CD4-positive, alpha-beta T cell (primary cell): ENCODE data around the gene IGF1R. TPM values are rescaled to one million over a fixed set of nuclear protein-coding genes. Genes with fewer than 3 reads are reported as not detected.

Source experiments
- ATAC-seq: fragments of 200-7000 bp; cut with Tn5 transposase; one replicate; pipeline ENCODE4 v1.10.0; 2022; ENCODE audit warnings: mild to moderate bottlenecking; ENCODE audit not compliant: poor library complexity
- CTCF ChIA-PET: fragments of 350-600 bp; sonication (Branson Sonifier 250); formaldehyde crosslinking; loops from one replicate; lab custom pipeline; 2021; ENCODE audit warnings: antibody characterized with exemption, inconsistent platforms; lab: Charles Lee
- POLR2A ChIA-PET: fragments of 350-600 bp; sonication (Branson Sonifier 250); formaldehyde crosslinking; loops from one replicate; lab custom pipeline; 2021; ENCODE audit warnings: antibody characterized with exemption, inconsistent platforms; lab: Charles Lee
- DNase-seq, 14 experiments: peaks; one replicate each; pipeline ENCODE4 v3.0.0-alpha.2; 2013 to 2020; ENCODE audit warnings: mixed read lengths in 2 of 14
- H3K27ac ChIP-seq, 2 donors: one replicate each; pipeline versions ENCODE4 v1.5.1 to v1.7.0; 2013; ENCODE audit warnings: low read length in 2 of 2, low read depth in 1 of 2, mild to moderate bottlenecking in 1 of 2
- H3K27me3 ChIP-seq, 2 experiments: 1 replicate in 1 of 2; 2 replicates in 1 of 2; pipeline versions ENCODE4 v1.6.1 to v1.7.0; 2013; ENCODE audit warnings: low read length in 2 of 2, control low read depth in 1 of 2, mild to moderate bottlenecking in 1 of 2, moderate library complexity in 1 of 2; ENCODE audit not compliant: insufficient read depth in 2 of 2, control insufficient read depth in 1 of 2
- H3K36me3 ChIP-seq: one replicate; pipeline ENCODE4 v1.6.1; 2013; ENCODE audit warnings: low read length, control low read depth; ENCODE audit not compliant: insufficient read depth
- H3K4me1 ChIP-seq: one replicate; pipeline ENCODE4 v1.6.1; 2013; ENCODE audit warnings: low read length, control low read depth; ENCODE audit not compliant: insufficient read depth
- H3K4me3 ChIP-seq: one replicate; pipeline ENCODE4 v1.5.1; 2013; ENCODE audit warnings: mild to moderate bottlenecking, low read length, moderate library complexity
- H3K9me3 ChIP-seq, 2 experiments: 1 replicate in 1 of 2; 2 replicates in 1 of 2; pipeline versions ENCODE4 v1.6.1 to v1.7.0; 2013; ENCODE audit warnings: low read length in 2 of 2, mild to moderate bottlenecking in 2 of 2, control low read depth in 1 of 2, moderate library complexity in 1 of 2; ENCODE audit not compliant: control insufficient read depth in 1 of 2, insufficient read depth in 1 of 2
- H3K27ac Mint-ChIP-seq: one replicate; pipeline ENCODE4 v1.8.0; 2020; ENCODE audit warnings: mixed read lengths
- H3K27me3 Mint-ChIP-seq: one replicate; pipeline ENCODE4 v1.8.0; 2021; ENCODE audit warnings: mixed read lengths
- H3K36me3 Mint-ChIP-seq: one replicate; pipeline ENCODE4 v1.8.0; 2021; ENCODE audit warnings: low read depth, mixed read lengths
- H3K4me1 Mint-ChIP-seq: one replicate; pipeline ENCODE4 v1.8.0; 2021; ENCODE audit warnings: low read depth, mixed read lengths
- H3K4me3 Mint-ChIP-seq: one replicate; pipeline ENCODE4 v1.8.0; 2020; ENCODE audit warnings: mild to moderate bottlenecking, mixed read lengths
- H3K9me3 Mint-ChIP-seq: one replicate; pipeline ENCODE4 v1.8.0; 2020; ENCODE audit warnings: mixed read lengths
- intact Hi-C, 2 experiments: fragments of 100-400 bp; cut with DNase I in 1 of 2; cut with micrococcal nuclease in 1 of 2; formaldehyde crosslinking; loops; one replicate each; pipeline versions ENCODE4 v1.15.1 to v1.9.0; 2023 to 2025; cut with DNase I, micrococcal nuclease
- total RNA-seq, 174 experiments: library from RNA in 2 of 174; stranded (reverse) in 2 of 174; gene quantifications; one replicate each; pipeline ENCODE4 v1.2.3 and lab custom pipeline; 2021 to 2026
- TF ChIP-seq, protein P1 (sequence below): fragments of 200-600 bp; IDR thresholded peaks from one replicate; pipeline ENCODE4 v1.8.0; 2022; ENCODE audit warnings: antibody characterized with exemption, mild to moderate bottlenecking

IGF1R gene
- total RNA-seq, 2 experiments from 2014 or later: 39.2 to 40.3 TPM

DNA sequence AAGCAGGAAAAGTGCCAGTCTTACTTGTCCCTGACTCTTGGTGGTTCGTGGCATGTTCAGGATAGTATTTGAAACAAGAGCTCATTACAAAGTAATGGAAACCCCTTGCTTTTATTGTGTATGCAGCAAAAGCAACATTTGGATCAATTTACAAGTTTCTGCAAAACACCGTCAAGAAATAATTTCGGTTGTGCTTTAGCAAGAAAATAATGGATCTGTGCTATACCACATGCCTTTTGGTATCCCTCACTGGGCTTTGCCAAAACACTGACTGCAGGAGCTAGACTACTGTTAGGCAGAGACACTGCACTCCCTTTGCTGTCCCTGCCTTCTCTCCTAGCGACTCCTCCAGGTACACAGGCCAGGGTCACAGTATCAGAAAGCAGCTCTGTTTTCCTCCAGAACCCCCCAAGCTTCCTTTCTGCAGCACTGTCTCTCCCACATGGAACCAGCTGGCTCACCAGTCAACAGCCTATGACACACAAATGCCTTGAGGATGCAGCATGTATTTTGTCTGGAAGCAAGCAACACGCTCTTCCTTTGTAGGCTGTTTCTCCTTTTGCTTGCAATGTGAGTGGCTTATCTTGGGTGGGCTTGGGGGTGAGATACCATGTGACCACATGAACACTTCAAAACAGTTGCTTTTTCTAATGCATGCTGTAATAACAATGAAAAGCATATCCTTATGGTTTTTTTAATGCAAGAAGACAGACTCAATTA lies 247.8 kb downstream of the IGF1R start:
- H3K4me1 Mint-ChIP-seq: peaks cover 6% of the 10 kb centered on the region
- H3K9me3 Mint-ChIP-seq: no peaks in the 10 kb centered on the region
- Histone ChIP-seq H3K36me3 (peaks cover 7% of the 10 kb centered on the region), H3K27me3 (no peaks in the 10 kb centered on the region), H3K9me3 (no peaks in the 10 kb centered on the region), H3K4me1 (no peaks in the 10 kb centered on the region), H3K27ac (no peak overlapping the region), H3K4me3 (no peak overlapping the region)
- POLR2A ChIA-PET: no interaction called here
- intact Hi-C loops: loop anchor here in 1 of 2 experiments (5.0 kb wide), 1 partner anchor 646 kb away; no protein-coding TSS in a partner anchor
- no peak overlapping the region for H3K27ac Mint-ChIP-seq
- H3K36me3 Mint-ChIP-seq: peaks cover 78% of the 10 kb centered on the region
- ATAC-seq (no peak), DNase-seq (no peak)
- H3K4me3 Mint-ChIP-seq: no peak overlapping the region
- CTCF ChIA-PET: interaction anchor here (1.0 kb wide), 1 partner anchor 13 kb away, joined by 3 read pairs; no protein-coding TSS in a partner anchor
- H3K27me3 Mint-ChIP-seq: no peaks in the 10 kb centered on the region
- TF ChIP-seq, protein P1, sequence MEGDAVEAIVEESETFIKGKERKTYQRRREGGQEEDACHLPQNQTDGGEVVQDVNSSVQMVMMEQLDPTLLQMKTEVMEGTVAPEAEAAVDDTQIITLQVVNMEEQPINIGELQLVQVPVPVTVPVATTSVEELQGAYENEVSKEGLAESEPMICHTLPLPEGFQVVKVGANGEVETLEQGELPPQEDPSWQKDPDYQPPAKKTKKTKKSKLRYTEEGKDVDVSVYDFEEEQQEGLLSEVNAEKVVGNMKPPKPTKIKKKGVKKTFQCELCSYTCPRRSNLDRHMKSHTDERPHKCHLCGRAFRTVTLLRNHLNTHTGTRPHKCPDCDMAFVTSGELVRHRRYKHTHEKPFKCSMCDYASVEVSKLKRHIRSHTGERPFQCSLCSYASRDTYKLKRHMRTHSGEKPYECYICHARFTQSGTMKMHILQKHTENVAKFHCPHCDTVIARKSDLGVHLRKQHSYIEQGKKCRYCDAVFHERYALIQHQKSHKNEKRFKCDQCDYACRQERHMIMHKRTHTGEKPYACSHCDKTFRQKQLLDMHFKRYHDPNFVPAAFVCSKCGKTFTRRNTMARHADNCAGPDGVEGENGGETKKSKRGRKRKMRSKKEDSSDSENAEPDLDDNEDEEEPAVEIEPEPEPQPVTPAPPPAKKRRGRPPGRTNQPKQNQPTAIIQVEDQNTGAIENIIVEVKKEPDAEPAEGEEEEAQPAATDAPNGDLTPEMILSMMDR: no peak

DNA sequence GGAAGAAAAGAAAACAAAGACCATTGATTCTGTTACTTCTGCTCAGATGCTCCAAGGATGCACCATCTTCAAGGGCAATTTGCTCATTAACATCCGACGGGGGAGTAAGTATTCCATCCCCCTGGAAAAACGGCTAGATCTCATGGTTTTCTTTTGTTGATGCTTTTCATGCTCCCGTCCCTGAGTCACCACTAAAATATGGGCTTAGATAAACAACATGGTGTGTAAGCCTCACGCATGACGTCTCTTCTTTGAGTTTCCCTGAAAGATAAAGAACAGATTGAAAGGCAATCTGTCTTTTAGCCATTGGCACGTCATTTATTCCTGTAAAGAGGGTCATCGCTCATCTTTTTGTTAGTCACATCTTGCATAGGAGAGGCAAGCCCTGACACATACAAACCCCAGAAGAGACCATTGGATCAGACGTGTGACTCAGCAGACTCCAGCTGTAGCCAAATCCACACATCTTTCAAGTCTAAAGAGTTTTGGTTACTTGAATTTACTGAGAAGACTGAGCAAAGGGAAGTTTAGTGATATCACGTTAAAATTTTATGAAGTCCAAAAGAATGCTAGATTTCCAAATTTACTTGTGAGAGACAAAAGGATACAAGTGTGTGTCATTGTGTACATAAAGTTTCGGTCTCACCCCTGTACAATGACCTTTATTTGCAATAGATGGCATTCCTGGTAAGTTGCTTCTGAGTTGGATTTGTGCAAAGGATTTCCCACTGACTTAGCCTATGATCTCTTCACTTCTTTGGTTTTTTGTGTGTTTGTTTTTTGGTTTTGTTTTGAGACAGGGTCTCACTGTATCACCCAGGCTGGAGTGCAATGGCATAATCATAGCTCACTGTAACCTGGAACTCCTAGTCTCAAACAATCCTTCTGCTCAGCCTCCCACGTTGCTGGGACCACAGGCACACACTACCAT lies 248.7 kb downstream of the IGF1R start:
- TF ChIP-seq, protein P1: no peak
- Mint-ChIP-seq H3K27me3 (no peaks in the 10 kb centered on the region), H3K27ac (no peak overlapping the region), H3K9me3 (no peaks in the 10 kb centered on the region), H3K4me1 (peaks cover 12% of the 10 kb centered on the region), H3K4me3 (no peak overlapping the region), H3K36me3 (peaks cover 80% of the 10 kb centered on the region)
- POLR2A ChIA-PET: interaction anchor here (0.6 kb wide), 1 partner anchor 43 kb away, joined by 3 read pairs; no protein-coding TSS in a partner anchor
- H3K4me1 ChIP-seq: no peaks in the 10 kb centered on the region
- H3K9me3 ChIP-seq: no peaks in the 10 kb centered on the region
- no peaks in the 10 kb centered on the region for H3K27me3 ChIP-seq
- CTCF ChIA-PET: no interaction called here
- intact Hi-C loops: loop anchor here in 1 of 2 experiments (5.0 kb wide), 1 partner anchor 645 kb away; no protein-coding TSS in a partner anchor
- H3K27ac ChIP-seq: no peak overlapping the region
- DNase-seq (no peak), ATAC-seq (no peak)
- no peak overlapping the region for H3K4me3 ChIP-seq
- H3K36me3 ChIP-seq: peaks cover 7% of the 10 kb centered on the region

DNA sequence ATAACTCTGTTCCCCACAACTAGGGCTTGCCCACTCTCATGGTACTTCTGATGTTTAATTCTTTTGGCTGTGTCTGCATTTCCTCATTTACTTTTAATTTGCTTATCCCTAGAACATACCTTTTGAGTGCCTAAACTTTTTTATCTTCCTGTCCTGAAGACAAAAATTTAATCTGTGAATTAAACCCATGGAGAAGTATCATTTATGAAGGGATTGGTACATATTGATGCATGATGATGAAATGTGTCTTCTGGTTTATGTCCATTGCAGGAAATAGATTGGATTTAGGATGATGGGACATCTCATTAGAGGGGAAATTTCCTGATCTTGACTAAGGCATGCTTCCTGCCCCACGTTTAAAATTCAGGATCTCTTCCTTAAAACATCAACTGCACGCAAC lies 249.8 kb downstream of the IGF1R start:
- H3K36me3 Mint-ChIP-seq: peaks cover 75% of the 10 kb centered on the region
- ChIA-PET CTCF (no interaction called here), POLR2A (no interaction called here)
- H3K27ac Mint-ChIP-seq: no peak overlapping the region
- intact Hi-C loops: loop anchor here in 1 of 2 experiments (5.0 kb wide), 1 partner anchor 644 kb away; no protein-coding TSS in a partner anchor
- H3K4me1 Mint-ChIP-seq: peaks cover 12% of the 10 kb centered on the region
- ATAC-seq (no peak), DNase-seq (no peak)
- Histone ChIP-seq H3K9me3 (no peaks in the 10 kb centered on the region), H3K4me3 (no peak overlapping the region), H3K36me3 (peaks cover 7% of the 10 kb centered on the region), H3K27me3 (no peaks in the 10 kb centered on the region), H3K4me1 (no peaks in the 10 kb centered on the region), H3K27ac (no peak overlapping the region)
- no peaks in the 10 kb centered on the region for H3K9me3 Mint-ChIP-seq
- TF ChIP-seq, protein P1: no peak
- no peaks in the 10 kb centered on the region for H3K27me3 Mint-ChIP-seq
- no peak overlapping the region for H3K4me3 Mint-ChIP-seq
